H9 (cell line): ENCODE data around the gene ATG5. TPM values are rescaled to one million over a fixed set of nuclear protein-coding genes. Genes with fewer than 3 reads are reported as not detected.

Experiments used
- DNase-seq: peaks from one replicate; pipeline ENCODE4 v3.0.0-alpha.2; 2017
- H2AFZ ChIP-seq: one replicate; pipeline ENCODE4 v1.6.1; 2013; ENCODE audit warnings: mild to moderate bottlenecking, low read length, control low read depth, moderate library complexity
- H2AK5ac ChIP-seq: 2 replicates; pipeline ENCODE4 v1.6.1; 2013; ENCODE audit warnings: low read length, control low read depth, mixed read lengths; ENCODE audit not compliant: insufficient read length
- H2BK120ac ChIP-seq: one replicate; pipeline ENCODE4 v1.6.1; 2013; ENCODE audit warnings: low read depth, mild to moderate bottlenecking, low read length, control low read depth, inconsistent platforms; ENCODE audit not compliant: poor library complexity, severe bottlenecking
- H2BK12ac ChIP-seq: 2 replicates; pipeline ENCODE4 v1.6.1; 2013; ENCODE audit warnings: low read length, control low read depth, mixed read lengths, low read depth; ENCODE audit not compliant: insufficient read length
- H2BK15ac ChIP-seq: 2 replicates; pipeline ENCODE4 v1.6.1; 2013; ENCODE audit warnings: low read depth, low read length, control low read depth
- H2BK20ac ChIP-seq: one replicate; pipeline ENCODE4 v1.6.1; 2013; ENCODE audit warnings: low read depth, mild to moderate bottlenecking, low read length, control low read depth, inconsistent platforms; ENCODE audit not compliant: poor library complexity, severe bottlenecking
- H2BK5ac ChIP-seq: 2 replicates; pipeline ENCODE4 v1.6.1; 2013; ENCODE audit warnings: low read length, control low read depth, mixed read lengths; ENCODE audit not compliant: insufficient read length
- H3K14ac ChIP-seq: 2 replicates; pipeline ENCODE4 v1.6.1; 2013; ENCODE audit warnings: low read length, control low read depth; ENCODE audit not compliant: insufficient read depth
- H3K18ac ChIP-seq: 2 replicates; pipeline ENCODE4 v1.6.1; 2013; ENCODE audit warnings: low read depth, mild to moderate bottlenecking, mixed read lengths, low read length, control low read depth; ENCODE audit not compliant: insufficient read length
- H3K23ac ChIP-seq: 2 replicates; pipeline ENCODE4 v1.6.1; 2013; ENCODE audit warnings: low read length, control low read depth, mixed read lengths, low read depth; ENCODE audit not compliant: insufficient read length
- H3K23me2 ChIP-seq: 2 replicates; pipeline ENCODE4 v1.6.1; 2013; ENCODE audit warnings: low read depth, mild to moderate bottlenecking, mixed read lengths, low read length, control low read depth; ENCODE audit not compliant: insufficient read length, poor library complexity, severe bottlenecking
- H3K27ac ChIP-seq: 2 replicates; pipeline ENCODE4 v1.5.1; 2013; ENCODE audit warnings: low read length, control low read depth, mixed read lengths, low read depth; ENCODE audit not compliant: insufficient read length
- H3K27me3 ChIP-seq: 2 replicates; pipeline ENCODE4 v1.6.1; 2013; ENCODE audit warnings: low read length, control low read depth, inconsistent platforms; ENCODE audit not compliant: insufficient read depth
- H3K4ac ChIP-seq: 2 replicates; pipeline ENCODE4 v1.6.1; 2013; ENCODE audit warnings: low read depth, mild to moderate bottlenecking, control low read depth, inconsistent platforms, low read length, moderate library complexity
- H3K4me1 ChIP-seq: 2 replicates; pipeline ENCODE4 v1.6.1; 2013; ENCODE audit warnings: low read length, control low read depth, inconsistent platforms; ENCODE audit not compliant: insufficient read depth
- H3K4me2 ChIP-seq: 2 replicates; pipeline ENCODE4 v1.6.1; 2013; ENCODE audit warnings: low read length, control low read depth, mixed read lengths; ENCODE audit not compliant: insufficient read length, insufficient read depth
- H3K56ac ChIP-seq: 2 replicates; pipeline ENCODE4 v1.6.1; 2013; ENCODE audit warnings: low read depth, mild to moderate bottlenecking, mixed read lengths, low read length, control low read depth; ENCODE audit not compliant: insufficient read length
- H3K79me1 ChIP-seq: 2 replicates; pipeline ENCODE4 v1.6.1; 2013; ENCODE audit warnings: low read depth, mild to moderate bottlenecking, moderate library complexity, low read length, control low read depth, inconsistent platforms; ENCODE audit not compliant: insufficient read depth, poor library complexity, severe bottlenecking
- H3K79me2 ChIP-seq: 2 replicates; pipeline ENCODE4 v1.6.1; 2013; ENCODE audit warnings: low read length, control low read depth, inconsistent platforms; ENCODE audit not compliant: insufficient read depth
- H3K9ac ChIP-seq: 2 replicates; pipeline ENCODE4 v1.6.1; 2013; ENCODE audit warnings: low read length, control low read depth, mixed read lengths; ENCODE audit not compliant: insufficient read length; ENCODE audit errors: extremely low read depth
- H3K9me3 ChIP-seq: one replicate; pipeline ENCODE4 v1.6.1; 2013; ENCODE audit warnings: low read depth, low read length, inconsistent platforms; ENCODE audit not compliant: control insufficient read depth
- H3T11ph ChIP-seq: one replicate; pipeline ENCODE4 v1.6.1; 2013; ENCODE audit warnings: mild to moderate bottlenecking, low read length, control low read depth, inconsistent platforms
- H4K20me1 ChIP-seq: one replicate; pipeline ENCODE4 v1.6.1; 2013; ENCODE audit not compliant: control insufficient read depth, insufficient read length, insufficient read depth
- H4K5ac ChIP-seq: 2 replicates; pipeline ENCODE4 v1.6.1; 2013; ENCODE audit warnings: low read depth, mild to moderate bottlenecking, mixed read lengths, low read length, control low read depth; ENCODE audit not compliant: insufficient read length
- H4K8ac ChIP-seq: replicated peaks from 2 replicates; pipeline ENCODE4 v1.6.1; 2013; ENCODE audit warnings: low read length, control low read depth, mixed read lengths, low read depth; ENCODE audit not compliant: insufficient read length
- H4K91ac ChIP-seq: 2 replicates; pipeline ENCODE4 v1.6.1; 2013; ENCODE audit warnings: low read depth, mild to moderate bottlenecking, moderate library complexity, mixed read lengths, low read length, control low read depth; ENCODE audit not compliant: insufficient read length
- H3K27ac Mint-ChIP-seq, 3 experiments: 2 replicates in 2 of 3; 3 replicates in 1 of 3; pipeline ENCODE4 v1.8.0; 2020 to 2021; ENCODE audit warnings: mixed read lengths in 3 of 3, mild to moderate bottlenecking in 1 of 3, moderate library complexity in 1 of 3
- H3K27me3 Mint-ChIP-seq: 2 replicates; pipeline ENCODE4 v1.8.0; 2021; ENCODE audit warnings: low read depth, mild to moderate bottlenecking, moderate library complexity, mixed read lengths
- H3K36me3 Mint-ChIP-seq, 3 experiments: 2 replicates in 2 of 3; 3 replicates in 1 of 3; pipeline ENCODE4 v1.8.0; 2020 to 2021; ENCODE audit warnings: low read depth in 3 of 3, mixed read lengths in 3 of 3; ENCODE audit not compliant: insufficient read depth in 1 of 3
- H3K4me1 Mint-ChIP-seq, 2 experiments: 2 replicates each; pipeline ENCODE4 v1.8.0; 2020; ENCODE audit warnings: mixed read lengths in 2 of 2
- H3K4me3 Mint-ChIP-seq, 2 experiments: 2 replicates in 1 of 2; 3 replicates in 1 of 2; pipeline ENCODE4 v1.8.0; 2020 to 2021; ENCODE audit warnings: mild to moderate bottlenecking in 2 of 2, mixed read lengths in 2 of 2, moderate library complexity in 1 of 2
- H3K9me3 Mint-ChIP-seq, 2 experiments: 2 replicates in 1 of 2; 3 replicates in 1 of 2; pipeline ENCODE4 v1.8.0; 2020; ENCODE audit warnings: mild to moderate bottlenecking in 2 of 2, mixed read lengths in 2 of 2, moderate library complexity in 1 of 2
- CTCF ChIP-seq: fragments of 200-600 bp; sonication (generic); conservative IDR thresholded peaks from 3 replicates; pipeline ENCODE4 v1.8.0; 2021; ENCODE audit warnings: antibody characterized with exemption, mild to moderate bottlenecking
- WGBS: extraction: QIAGEN DNeasy Blood & Tissue Kit; methylation state at CpG from one replicate; pipeline ENCODE4 v1.1.7; 2013; ENCODE audit warnings: missing lambda C conversion rate, low lambda C conversion rate, mixed read lengths; ENCODE audit not compliant: insufficient read length; ENCODE audit errors: extremely low coverage; 5-methylcytosine and 5-hydroxymethylcytosine counted together
- total RNA-seq: library from RNA; stranded (reverse); gene quantifications from 2 replicates; pipeline ENCODE4 v1.2.1, GENCODE V29; 2021

ATG5 gene
- total RNA-seq, 1 experiment from 2014 or later: 36.7 TPM

GRCh38 chr6:106177786-106178185 lies 147.8 kb downstream of the ATG5 start:
- WGBS: no CpG with 5 or more reads among the region's 2 CpGs
- H3K4ac ChIP-seq: no peak overlapping the region
- H3K18ac ChIP-seq: no peak overlapping the region
- H3K14ac ChIP-seq: no peak overlapping the region
- no peaks in the 10 kb centered on the region for H3K27me3 Mint-ChIP-seq
- no peak overlapping the region for H3K9ac ChIP-seq
- H3K27ac Mint-ChIP-seq: no peak overlapping the region
- H3K23me2 ChIP-seq: no peaks in the 10 kb centered on the region
- DNase-seq: no peak
- H2BK120ac ChIP-seq: no peak overlapping the region
- H3K36me3 Mint-ChIP-seq: no peaks in the 10 kb centered on the region
- no peak overlapping the region for H2BK20ac ChIP-seq
- no peak overlapping the region for H2AK5ac ChIP-seq
- TF ChIP-seq CTCF: no peak
- H3K4me1 Mint-ChIP-seq: peaks cover 4 to 10% of the 10 kb centered on the region in 2 experiments; a peak in 3 of 4 replicates
- H2BK5ac ChIP-seq: no peak overlapping the region
- no peak overlapping the region for H3T11ph ChIP-seq
- no peak overlapping the region for H3K23ac ChIP-seq
- no peaks in the 10 kb centered on the region for H4K20me1 ChIP-seq
- no peak overlapping the region for H2AFZ ChIP-seq
- H3K9me3 ChIP-seq: no peaks in the 10 kb centered on the region
- H3K79me1 ChIP-seq: no peaks in the 10 kb centered on the region
- no peak overlapping the region for H3K56ac ChIP-seq
- no peak overlapping the region for H2BK15ac ChIP-seq
- no peaks in the 10 kb centered on the region for H3K9me3 Mint-ChIP-seq
- H3K79me2 ChIP-seq: no peaks in the 10 kb centered on the region
- no peak overlapping the region for H3K4me3 Mint-ChIP-seq
- no peaks in the 10 kb centered on the region for H3K27me3 ChIP-seq
- no peak overlapping the region for H4K8ac ChIP-seq
- no peaks in the 10 kb centered on the region for H3K4me1 ChIP-seq
- no peak overlapping the region for H3K4me2 ChIP-seq
- H4K5ac ChIP-seq: no peak overlapping the region
- H4K91ac ChIP-seq: no peak overlapping the region
- H2BK12ac ChIP-seq: no peak overlapping the region
- no peak overlapping the region for H3K27ac ChIP-seq
